BJ (cell line): ENCODE data around the gene IFI44L. TPM values are rescaled to one million over a fixed set of nuclear protein-coding genes. Genes with fewer than 3 reads are reported as not detected.

Source experiments
- CTCF ChIA-PET: fragments of 350-600 bp; formaldehyde crosslinking; extraction: SDS; loops from one replicate; lab custom pipeline; 2021; ENCODE audit warnings: antibody characterized with exemption, inconsistent platforms; lab: Yijun Ruan, JAX
- POLR2A ChIA-PET: fragments of 300-600 bp; sonication (Branson Sonifier 250); formaldehyde crosslinking; extraction: SDS; loops from one replicate; lab custom pipeline; 2021; ENCODE audit warnings: antibody characterized with exemption; lab: Charles Lee
- DNase-seq: peaks from one replicate; pipeline ENCODE4 v3.0.0-alpha.2; 2011; ENCODE audit warnings: low read depth
- H3K27me3 ChIP-seq: 2 replicates; pipeline ENCODE4 v1.6.0; 2011; ENCODE audit warnings: low read length; ENCODE audit not compliant: control insufficient read depth, insufficient read depth
- H3K36me3 ChIP-seq: 2 replicates; pipeline ENCODE4 v1.5.1; 2011; ENCODE audit warnings: low read length; ENCODE audit not compliant: control insufficient read depth, insufficient read depth
- H3K4me3 ChIP-seq: 2 replicates; pipeline ENCODE4 v1.5.1; 2011; ENCODE audit warnings: low read depth, mild to moderate bottlenecking, control low read depth, low read length
- CTCF ChIP-seq: IDR thresholded peaks from 2 replicates; pipeline ENCODE4 v1.5.1; 2011; ENCODE audit warnings: low read depth, mild to moderate bottlenecking, control low read depth, inconsistent platforms, low read length, moderate library complexity; ENCODE audit not compliant: insufficient read depth
- polyA plus RNA-seq: library from polyadenylated mRNA; depleted of rRNA; stranded (reverse); fragments of >200 nt; gene quantifications from 2 replicates; pipeline ENCODE4 v1.2.3, GENCODE V29; 2011

The IFI44L gene
- polyA plus RNA-seq, 1 experiment = 0.28 TPM

DNA sequence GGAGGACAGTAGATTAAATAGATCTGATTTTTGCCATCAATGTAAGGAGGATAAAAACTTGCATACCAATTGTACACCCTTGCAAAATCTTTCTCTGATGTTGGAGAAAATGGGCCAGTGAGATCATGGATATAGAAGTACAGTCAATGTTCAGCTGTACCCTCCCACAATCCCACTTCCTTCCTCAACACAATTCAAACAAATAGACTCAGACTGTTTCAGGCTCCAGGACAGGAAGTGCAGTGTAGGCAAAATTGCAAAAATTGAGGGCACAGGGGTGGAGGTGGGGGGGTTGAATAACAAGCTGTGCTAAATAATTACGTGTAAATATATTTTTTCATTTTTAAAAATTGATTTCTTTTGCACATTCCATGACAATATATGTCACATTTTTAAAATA, 25.5 kb downstream of the IFI44L start:
- no peak overlapping the region for H3K4me3 ChIP-seq
- no peak for DNase-seq
- H3K36me3 ChIP-seq = no peaks in the 10 kb centered on the region
- POLR2A ChIA-PET = no interaction called here
- H3K27me3 ChIP-seq = no peaks in the 10 kb centered on the region
- no peak for TF ChIP-seq CTCF
- CTCF ChIA-PET = interaction anchor here (2.0 kb wide), 1 partner anchor 28 kb away, joined by 7 read pairs; no protein-coding TSS in a partner anchor

- Histone ChIP-seq H3K4me3 (no peak overlapping the region), H3K27me3 (no peaks in the 10 kb centered on the region), H3K36me3 (no peaks in the 10 kb centered on the region)
- ChIA-PET CTCF (interaction anchor here (0.6 to 2.0 kb wide), 4 partner anchors 19 to 510 kb away, joined by 3 to 7 read pairs (median 3); no protein-coding TSS in a partner anchor), POLR2A (interaction anchor here (0.6 kb wide), 1 partner anchor 1289 kb away, joined by 15 read pairs; no protein-coding TSS in a partner anchor)
- TF ChIP-seq CTCF = no peak
- DNase-seq = no peak
Measured at GRCh38 chr1:78647238-78647637, 27.0 kb downstream of the IFI44L start.

DNA sequence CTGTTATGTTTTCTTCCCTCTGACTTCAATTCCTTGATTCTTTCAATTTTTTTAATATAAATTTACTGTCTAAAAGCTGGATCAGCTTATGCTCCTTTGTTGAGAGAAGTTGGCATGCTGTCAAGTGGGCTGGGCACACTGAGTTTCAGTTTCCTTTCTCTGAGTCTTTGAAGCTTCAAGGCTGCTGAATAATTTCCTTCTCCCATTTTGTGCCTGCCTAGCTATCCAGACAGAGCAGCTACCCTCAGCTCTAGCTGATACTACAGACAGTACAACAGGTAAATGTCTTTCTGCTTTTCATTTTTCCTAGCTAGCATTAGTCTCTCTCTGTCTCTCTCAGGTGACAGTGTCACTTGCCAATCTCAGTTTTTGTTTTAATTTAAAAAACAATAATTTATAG, 29.4 kb downstream of the IFI44L start, which contains the start of gene IFI44:
Gene IFI44 (plus strand): TSS at position 204 of the 400 bp plus-strand sequence. CDS start 365 bp downstream, outside the sequence.
- no peak for TF ChIP-seq CTCF
- DNase-seq = peak; percentile 32
- ChIA-PET POLR2A (no interaction called here), CTCF (no interaction called here)
- Histone ChIP-seq H3K4me3 (peak within 1 kb of the TSS; percentile 17), H3K36me3 (no peaks in the 10 kb centered on the region), H3K27me3 (no peaks in the 10 kb centered on the region)

DNA sequence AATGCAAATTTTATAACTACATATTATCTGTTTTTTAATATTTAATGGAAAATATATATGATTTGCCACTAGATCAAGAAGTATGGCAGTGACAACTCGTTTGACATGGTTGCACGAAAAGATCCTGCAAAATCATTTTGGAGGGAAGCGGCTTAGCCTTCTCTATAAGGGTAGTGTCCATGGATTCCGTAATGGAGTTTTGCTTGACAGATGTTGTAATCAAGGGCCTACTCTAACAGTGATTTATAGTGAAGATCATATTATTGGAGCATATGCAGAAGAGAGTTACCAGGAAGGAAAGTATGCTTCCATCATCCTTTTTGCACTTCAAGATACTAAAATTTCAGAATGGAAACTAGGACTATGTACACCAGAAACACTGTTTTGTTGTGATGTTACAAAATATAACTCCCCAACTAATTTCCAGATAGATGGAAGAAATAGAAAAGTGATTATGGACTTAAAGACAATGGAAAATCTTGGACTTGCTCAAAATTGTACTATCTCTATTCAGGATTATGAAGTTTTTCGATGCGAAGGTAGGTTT, 29.9 kb downstream of the IFI44L start:
- POLR2A ChIA-PET = no interaction called here
- no peaks in the 10 kb centered on the region for H3K27me3 ChIP-seq
- no peak for DNase-seq
- no peak for TF ChIP-seq CTCF
- peak overlapping the region; percentile 17 for H3K4me3 ChIP-seq
- no peaks in the 10 kb centered on the region for H3K36me3 ChIP-seq
- CTCF ChIA-PET = no interaction called here

GRCh38 chr1:78651241-78651640, 31.0 kb downstream of the IFI44L start:
- no peaks in the 10 kb centered on the region for H3K27me3 ChIP-seq
- CTCF ChIA-PET = no interaction called here
- POLR2A ChIA-PET = no interaction called here

More at GRCh38 chr1:78651241-78651640, 31.0 kb downstream of the IFI44L start:
- no peaks in the 10 kb centered on the region for H3K36me3 ChIP-seq
- peak overlapping the region; percentile 24 for H3K4me3 ChIP-seq
- DNase-seq = no peak
- no peak for TF ChIP-seq CTCF
